NCI-H146 treated with DMSO at 0.1 percent for 48 hours (cell line): ENCODE data around the gene ETFBKMT.
"Not testable (repeated sequence)": the region's sequence is repeated elsewhere in the genome, so short reads cannot be mapped to it uniquely, and the experiment has no call there.

Experiments
- DNase-seq: peaks from one replicate; lab custom pipeline; 2025; ENCODE audit not compliant: unreplicated experiment; lab: John Stamatoyannopoulos, UW

ETFBKMT gene

DNA sequence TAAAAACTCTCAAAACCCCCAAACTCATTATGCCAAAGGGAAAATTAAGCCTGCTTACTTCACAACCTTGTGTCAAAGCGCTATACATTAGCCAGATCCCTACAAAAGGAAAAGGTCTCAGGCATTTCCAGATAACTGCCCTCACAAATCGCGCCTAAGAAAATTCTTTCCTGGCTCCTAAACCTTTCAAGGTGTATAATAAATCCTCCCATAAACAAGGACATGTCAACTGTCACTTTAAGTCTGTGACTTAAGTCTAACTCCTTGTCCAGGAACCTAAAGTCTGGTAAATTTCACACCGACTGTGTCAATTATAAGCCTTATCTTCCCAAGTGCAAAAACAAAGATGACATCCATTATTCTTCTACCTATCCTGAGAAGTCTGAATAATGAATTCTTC lies 4.3 kb upstream of the ETFBKMT start:
- DNase-seq: no peak

DNA sequence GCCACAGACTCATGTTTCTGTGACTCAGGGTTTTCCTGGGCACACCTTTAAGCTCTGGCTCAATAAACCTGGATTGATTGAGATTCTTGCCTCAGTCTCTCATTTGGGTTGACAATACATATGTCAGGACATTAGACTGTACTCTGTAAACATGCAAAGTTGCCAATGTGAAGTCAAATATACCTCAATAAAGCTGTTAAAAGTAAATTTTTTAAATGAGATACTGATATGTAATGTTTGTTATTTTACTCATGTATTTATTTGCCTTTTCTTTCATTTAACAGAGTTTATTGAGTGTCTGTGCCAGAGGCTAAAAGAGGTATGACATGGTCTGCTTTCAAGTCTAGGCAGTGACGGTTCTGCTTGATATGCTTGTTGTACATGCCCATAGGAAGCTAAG lies 3.7 kb upstream of the ETFBKMT start:
- no peak for DNase-seq

DNA sequence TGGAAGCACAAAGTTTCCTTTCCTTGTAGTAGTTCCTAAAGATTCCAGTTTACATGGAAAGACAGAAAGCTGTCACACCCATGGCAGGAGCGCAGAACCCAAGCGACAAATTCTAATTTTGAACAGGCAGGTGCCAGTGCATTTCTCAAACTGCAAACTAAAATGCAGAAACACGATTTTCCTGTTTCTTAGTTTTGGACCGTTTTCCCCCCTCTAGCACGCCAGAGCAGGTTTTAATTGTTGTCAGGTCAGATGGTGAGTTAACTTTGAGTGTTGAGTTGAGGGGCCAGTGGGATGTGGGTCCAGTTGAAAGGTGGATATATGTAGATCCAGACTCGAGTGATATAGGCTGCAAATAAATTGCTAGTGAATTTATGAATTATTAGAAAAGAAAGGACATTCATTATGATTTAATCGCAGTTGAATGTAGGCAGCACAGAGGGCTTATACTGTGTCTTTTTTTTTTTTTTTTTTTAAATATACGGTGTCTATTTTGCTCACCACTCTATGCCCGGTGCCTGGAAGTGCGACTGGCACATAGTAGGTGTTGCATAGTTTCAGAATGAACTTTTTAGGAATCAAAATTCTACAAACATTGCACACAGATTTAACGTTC lies 909 bp upstream of the ETFBKMT start:
- no peak for DNase-seq

DNA sequence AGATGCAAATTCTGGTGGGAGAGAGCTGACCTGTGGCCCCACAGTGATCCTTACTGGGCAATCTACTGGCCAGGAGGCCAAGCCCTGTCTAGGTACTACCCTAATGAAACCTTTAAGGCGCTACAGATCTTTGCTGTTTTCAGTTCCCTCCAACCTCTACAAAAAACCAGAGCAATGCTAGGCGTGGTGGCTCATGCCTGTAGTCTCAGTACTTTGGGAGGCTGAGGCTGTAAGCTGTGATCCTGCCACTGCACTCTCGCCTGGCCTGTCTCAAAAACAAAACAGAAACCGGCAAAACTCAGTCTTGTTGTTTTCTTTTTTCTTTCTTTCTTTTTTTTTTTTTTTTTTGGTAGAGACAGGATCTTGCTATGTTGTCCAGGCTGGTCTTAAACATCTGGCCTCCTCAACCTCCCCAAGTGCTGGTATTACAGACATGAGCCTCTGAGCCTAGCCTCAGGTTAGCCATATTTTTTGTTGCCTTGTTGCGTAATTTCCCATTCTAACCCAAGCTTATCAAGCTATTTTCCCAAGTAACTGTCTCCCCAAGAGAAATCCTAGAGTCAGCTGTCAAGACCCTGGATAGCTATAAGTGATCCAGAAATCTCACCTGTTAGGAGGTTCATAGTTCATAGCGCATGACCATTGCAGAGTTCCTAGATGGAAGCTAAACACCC lies 2.8 kb downstream of the ETFBKMT start:
- DNase-seq: no peak

DNA sequence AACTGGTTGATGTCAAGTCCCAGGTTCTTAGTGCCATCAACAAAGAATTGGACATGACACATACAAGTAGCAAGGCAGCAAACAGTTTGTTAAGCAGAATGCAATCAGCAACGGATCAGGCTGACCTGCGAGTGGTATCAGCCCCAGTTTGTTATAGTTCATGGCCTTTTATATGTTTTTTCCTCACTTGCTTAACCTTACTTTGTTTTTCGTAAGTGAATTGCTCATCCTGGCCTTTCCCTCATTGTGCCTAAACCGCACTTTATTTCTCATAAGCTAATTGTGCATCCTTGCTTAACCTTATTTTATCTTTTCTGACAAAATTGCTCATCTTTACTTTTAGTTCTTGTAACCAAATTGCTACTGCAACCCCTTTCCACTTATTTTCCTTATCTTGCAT lies 4.1 kb downstream of the ETFBKMT start:
- no peak for DNase-seq

DNA sequence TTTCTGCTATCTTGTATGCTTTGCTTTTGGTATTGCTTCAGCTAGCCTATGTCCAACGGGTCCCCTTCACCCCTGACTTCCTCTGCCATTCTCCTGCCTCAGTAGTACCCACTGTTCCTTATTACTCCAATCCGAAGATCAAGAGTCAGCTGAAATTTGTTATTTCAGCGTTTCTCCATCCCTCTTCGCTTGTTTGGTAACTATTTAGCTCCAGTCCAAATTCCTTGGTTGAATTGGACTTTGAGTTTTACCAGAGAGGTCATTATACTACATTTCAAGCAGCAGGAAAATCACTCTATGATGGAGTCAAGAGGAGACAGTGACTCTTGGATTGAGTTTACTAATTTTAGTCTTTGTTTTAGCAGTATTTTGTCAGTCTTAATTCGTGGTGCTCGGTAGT lies 4.5 kb downstream of the ETFBKMT start:
- DNase-seq: no peak

DNA sequence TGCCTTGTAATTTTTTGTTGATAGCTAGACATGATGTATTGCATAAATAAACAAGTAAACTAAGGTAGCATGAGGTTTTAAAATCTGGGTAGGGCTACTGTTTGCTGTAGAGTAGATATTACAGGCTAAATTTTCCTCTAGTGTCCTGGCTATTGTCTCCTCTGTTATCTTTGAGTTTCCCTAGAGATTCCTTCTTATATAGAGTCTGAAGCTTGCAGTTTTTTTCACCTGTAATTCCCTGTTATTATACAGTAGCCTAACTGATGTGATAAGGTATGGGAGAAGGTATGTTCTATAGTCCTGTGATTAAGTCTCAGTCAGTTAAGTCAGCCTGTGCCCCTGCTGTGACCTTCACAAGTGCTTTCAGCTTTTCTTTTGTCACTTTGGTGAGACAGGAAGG lies 9.5 kb downstream of the ETFBKMT start:
- no peak for DNase-seq

DNA sequence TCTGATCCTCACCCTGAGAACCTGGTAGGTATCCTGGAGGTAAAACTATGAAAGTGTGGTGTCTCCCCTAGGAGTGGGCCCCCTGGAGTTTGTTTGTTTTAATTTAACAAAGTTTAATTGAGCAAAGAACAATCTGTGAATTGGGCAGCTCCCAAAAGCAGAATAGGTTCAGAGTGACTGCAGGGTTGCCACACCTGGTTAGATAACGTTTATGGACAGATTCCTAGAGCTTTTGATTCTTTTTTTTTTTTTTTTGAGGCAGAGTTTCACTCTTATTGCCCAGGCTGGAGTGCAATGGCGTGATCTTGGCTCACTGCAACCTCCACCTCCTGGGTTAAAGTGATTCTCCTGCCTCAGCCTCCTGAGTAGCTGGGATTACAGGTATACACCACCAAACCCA lies 10.1 kb downstream of the ETFBKMT start:
- not testable (repeated sequence) for DNase-seq

DNA sequence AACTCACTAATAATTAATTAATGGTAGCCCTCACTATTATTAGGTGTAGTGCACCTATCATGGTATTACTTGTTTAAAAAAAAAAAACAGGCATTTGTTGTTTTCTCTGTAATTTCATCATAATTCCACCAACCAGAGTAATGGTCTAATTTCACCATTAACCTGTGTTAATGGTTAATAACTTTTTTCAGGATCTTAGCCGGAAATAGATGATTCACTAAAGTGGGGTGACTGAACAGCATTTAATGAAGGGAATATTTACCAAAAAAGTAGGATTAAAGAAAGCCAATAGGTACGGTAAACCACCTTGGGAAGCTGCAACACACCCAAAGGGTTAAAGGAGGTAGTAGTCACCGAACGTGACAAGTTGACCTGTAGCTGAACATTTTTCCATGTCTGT lies 13.0 kb downstream of the ETFBKMT start:
- no peak for DNase-seq

DNA sequence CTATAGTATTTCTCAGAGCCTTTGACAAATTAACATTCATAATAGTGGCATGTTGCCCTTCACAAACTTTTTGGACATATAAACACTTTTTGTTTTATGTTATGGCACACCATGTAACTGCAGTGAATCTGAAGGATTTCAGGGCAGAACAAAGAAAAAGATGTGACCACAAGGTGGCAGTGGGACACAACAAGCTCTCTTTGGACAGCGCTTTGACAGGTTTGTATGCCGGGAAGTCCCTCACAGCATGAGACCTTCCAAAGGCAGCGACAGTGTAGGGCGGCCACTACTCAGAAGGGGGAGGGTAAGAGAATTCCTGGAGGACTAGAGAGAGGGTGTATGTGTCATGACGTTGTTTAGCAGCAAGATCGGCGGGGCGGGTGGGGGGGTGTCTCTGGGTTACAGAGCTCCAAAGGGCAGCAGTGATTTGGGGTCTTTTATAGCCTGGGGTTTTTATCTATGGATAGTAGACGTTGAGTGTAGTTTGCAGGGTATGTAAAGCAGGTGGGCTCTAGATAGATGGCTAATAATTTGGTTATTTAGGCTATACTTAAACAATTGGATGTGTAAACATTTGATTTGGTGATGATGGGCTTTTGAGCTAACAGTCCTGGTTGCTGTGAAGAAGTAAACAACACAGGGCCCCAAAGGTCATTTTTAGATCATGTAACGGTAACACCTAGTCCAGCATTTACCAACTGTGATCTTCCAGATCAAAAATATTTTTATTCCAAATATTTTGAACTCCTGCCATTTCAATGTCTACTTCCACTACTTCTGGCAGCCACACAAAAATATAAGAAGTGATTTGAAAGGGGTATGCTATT lies 22.9 kb downstream of the ETFBKMT start:
- peak; percentile 68 for DNase-seq

DNA sequence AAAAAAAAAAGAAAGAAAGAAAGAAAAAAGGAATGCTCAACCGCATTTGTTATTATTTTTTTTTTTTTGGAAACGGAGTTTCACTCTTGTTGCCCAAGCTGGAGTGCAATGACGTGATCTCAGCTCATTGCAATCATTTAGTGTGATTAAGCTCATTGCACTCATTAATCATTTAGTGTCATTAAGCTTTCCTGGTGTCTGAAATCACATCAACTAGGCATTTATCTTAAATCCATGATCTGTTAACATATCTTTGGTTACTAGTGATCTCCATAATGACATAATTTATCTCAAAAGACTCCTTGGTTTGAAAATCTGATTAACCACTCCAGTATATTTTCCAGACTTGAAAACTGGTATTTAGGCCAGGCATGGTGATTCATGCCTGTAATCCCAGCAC lies 26.3 kb downstream of the ETFBKMT start:
- no peak for DNase-seq

DNA sequence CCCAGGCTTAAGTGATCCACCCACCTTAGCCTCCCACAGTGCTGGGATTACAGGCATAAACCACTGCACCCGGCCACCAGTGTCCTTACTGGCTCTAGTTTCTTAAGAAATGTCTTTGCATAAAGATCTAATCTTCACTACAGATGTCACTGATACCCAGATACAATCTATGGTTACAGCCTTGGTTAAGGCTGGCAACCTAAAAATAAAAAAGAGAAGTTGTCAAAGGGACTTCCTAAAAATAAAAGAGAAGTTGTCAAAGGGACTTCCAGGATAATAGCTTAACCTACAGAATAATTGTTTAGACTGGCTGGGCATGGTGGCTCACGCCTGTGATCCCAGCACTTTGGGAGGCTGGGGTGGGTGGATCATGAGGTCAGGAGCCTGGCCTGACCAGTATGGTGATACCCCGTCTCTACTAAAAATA lies 27.6 kb downstream of the ETFBKMT start:
- no peak for DNase-seq

DNA sequence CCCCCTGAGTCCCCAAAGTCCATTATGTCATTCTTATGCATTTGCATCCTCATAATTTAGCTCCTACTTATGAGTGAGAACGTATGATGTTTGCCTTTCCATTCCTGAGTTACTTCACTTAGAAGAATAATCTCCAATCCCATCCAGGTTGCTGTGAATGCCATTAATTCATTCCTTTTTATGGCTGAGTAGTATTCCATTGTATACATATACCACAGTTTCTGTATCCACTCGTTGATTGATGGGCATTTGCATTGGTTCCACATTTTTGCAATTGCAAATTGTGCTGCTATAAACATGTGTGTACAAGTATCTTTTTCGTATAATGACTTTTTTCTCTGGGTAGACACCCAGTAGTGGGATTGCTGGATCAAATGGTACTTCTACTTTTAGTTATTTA lies 30.4 kb downstream of the ETFBKMT start:
- not testable (repeated sequence) for DNase-seq

DNA sequence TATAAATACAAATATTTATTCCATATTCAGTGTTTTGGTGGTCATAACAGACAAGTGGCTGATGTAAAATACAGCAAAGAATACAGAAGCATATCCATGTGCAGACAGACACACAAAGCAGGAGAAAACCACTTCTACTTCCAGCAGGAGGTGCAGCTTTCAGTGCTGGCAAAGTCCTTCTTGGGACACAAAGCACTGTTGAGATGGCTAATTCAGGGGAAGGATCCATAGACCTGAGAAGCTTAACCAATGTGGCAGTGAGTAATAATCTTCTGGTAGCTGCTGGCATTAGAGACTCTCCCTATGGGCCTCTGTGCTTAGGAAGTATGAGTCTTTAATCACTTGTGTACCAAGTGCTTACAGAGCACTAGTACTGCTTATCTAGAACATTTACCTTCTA lies 42.6 kb downstream of the ETFBKMT start:
- DNase-seq: no peak

DNA sequence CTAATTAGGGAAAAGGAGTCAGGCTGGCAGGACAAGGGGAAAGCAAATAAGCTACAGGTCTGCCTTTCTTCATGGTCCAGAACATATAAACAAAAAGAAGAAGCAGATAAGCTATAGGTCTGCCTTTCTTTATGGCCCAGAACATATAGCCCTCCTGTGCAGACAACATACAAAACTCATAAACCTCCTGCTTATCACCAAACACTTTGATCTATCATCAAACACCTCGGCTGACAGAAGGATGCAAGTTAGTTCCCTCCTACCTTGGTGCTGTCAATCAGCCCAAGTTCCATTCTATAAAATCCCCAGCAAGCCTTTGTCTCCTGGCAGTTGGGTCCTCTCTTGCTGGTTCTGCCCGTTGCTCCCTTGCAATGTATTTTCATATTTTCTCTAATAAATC lies 46.1 kb downstream of the ETFBKMT start:
- no peak for DNase-seq

DNA sequence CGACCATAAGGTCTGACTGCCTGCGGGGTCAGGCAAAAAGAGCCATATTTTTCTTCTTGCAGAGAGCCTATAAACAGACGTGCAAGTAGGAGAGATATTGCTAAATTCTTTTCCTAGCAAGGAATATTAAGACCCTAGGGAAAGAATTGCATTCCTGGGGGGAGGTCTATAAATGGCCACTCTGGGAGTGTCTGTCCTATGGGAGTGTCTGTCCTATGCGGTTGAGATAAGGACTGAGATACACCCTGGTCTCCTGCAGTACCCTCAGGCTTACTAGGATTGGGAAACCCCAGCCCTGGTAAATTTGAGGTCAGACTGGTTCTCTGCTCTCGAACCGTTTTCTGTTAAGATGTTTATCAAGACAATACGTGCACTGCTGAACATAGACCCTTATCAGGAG lies 48.6 kb downstream of the ETFBKMT start:
- DNase-seq: not testable (repeated sequence)

DNA sequence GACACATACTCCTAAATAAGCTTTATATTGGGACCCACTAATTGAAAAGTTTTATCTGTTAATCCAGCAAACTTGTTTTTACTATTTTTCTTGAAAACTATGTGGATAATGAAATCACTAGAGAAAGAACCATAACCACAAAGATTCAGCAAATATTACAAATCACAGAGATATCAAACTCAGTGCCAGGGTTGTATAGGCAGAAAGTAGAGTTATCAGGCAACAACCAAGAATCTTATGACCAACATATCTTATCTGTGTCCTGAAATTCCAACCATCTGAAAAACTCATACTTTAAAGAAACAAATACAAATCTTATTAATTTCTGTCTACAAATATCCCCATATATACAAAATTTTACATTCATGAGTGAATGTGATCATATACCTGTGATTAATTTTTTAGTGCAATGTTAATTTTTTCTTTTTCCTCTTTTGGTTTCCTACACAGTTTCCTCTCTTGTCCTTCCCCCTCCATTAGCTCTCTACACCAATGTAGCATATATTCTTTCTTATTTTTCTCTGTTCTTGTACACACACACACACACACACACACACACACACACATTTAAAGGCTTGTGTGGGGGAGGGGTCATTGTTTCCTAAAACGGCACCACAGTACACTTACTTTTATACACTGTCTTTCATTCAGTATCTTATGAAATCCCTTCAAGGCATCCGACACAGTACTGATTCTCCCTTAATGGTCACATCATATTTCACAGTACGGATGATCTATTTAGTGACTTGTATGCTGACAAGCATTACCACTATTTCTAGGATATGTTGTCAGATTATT lies 50.7 kb downstream of the ETFBKMT start:
- DNase-seq: no peak

DNA sequence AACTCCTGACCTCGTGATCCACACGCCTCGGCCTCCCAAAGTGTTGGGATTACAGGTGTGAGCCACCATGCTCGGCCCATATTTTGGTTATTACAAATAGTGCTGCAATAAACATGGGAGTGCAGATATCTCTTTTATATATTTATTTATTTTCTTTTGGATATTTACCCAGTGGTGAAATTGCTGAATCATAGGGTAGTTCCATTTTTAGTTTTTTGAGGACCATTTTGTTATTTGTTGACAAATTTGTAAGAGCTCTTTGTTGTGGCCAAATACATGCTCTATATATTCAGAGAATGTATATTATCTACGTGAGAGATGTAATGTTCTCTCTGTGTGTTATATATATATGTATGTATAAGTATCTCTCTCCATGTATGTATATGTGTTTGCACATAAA lies 53.4 kb downstream of the ETFBKMT start:
- no peak for DNase-seq

DNA sequence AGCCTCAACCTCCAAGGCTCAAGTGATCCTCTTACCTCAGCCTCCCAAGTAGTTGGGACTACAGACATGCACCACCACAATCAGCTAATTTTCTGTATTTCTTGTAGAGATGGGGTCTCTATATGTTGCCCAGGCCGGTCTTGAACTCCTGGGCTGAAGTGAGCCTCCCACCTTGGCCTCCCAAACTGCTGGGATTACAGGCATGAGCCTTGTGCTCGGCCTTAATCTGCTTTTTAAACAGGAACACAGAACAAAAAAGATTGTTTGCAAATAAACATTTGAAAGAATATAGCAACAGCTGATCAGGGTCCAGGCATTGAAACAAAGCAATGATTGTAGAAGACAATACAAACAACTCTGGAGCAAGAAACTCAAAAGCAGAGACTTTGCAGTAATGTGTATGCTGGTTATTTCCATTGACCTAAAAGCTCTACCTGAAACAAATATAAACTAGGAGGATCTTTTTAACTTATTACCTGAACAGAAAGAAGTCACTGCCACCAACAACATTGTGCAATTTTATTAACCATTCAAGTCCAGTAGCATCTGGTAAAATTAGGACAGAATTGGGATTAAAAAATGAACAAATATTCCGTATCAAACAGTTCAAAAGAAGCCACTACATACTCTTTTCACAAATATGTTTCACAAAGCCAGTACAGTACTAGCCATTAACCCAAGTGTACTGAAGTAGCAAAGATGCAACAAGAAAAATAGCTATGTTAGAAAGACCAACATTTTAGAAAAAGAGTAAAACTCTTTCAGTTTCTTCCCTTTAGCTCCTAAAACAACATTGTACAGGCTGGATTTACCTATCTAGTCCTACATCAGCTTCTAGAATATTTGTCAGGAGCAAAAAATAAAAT lies 55.2 kb downstream of the ETFBKMT start:
- no peak for DNase-seq

DNA sequence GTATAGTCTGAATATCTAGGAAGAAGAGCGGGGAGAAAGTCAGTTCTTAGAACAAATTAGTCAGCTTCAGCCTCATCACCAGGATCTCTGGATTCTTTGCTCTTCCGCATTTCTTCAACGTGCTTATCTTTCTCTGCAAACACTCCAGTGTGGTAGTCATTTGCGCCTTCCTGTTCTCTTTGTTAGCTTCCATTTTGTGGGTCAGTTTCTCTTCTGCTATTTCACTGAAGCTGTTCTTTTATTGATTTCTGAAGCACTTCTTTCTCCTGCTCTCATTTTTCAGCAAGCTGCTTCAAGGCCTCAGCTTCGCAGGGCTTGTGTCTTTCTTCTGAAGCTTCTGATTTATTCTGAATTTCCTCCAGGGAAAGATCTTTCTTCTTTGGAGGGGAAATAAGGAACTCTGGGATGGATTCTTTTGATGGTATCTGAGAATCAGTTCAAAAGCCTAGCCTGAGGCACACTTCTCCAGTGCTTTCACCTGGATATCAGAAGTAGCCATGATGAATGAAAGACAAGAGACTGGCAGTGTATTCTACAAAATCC lies 55.9 kb downstream of the ETFBKMT start:
- no peak for DNase-seq
